ENCODE data around the gene IGSF11.
A peak's percentile ranks its signal among the peaks of the same experiment; 100 is the strongest.

The IGSF11 gene

DNA sequence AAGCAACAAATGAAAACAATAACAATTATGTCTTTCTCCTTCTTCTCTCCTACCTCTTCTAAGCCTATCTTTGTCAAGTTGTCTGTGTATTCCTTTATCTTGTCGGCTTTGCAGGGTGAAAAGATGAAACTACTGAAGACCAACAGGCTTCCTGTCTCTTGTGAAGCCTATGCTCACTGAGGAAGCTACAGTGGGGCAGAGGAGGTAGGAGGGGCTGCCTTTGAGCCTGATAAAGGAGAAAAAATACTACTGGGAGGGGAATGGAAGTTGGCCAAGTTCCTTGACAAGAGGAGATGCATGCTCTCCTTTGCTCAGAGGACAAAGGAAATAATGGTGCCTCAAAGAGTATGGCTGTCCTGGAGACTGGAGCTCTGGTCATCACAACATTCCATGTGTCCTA, 92.0 kb downstream of the IGSF11 start:
- H3K4me1 Mint-ChIP-seq: peaks cover 64% of the 10 kb centered on the region
- peak overlapping the region; percentile 9 for H3K27ac Mint-ChIP-seq
- H3K36me3 Mint-ChIP-seq: peaks cover 3% of the 10 kb centered on the region

DNA sequence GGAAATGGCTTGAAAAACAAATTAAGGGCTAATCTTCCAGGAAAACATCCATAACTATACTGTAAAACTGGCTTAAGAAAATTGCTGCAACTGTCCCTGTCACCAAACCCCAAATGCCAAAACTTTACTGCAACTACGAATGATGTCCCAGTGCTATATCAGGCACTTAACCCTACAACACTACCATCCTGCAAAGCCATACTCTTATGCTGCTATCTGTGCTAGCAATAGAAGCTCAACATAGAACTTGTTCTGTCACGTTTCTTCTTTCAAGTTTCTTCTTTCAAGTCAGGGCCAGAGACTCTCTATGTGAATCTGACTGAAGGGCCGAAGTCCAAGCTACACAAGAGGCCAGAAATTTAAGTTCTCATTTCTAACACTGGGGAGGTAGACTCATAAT, 92.5 kb downstream of the IGSF11 start:
- Mint-ChIP-seq H3K27ac (no peak overlapping the region), H3K27me3 (no peaks in the 10 kb centered on the region), H3K4me1 (peaks cover 63% of the 10 kb centered on the region), H3K9me3 (no peaks in the 10 kb centered on the region), H3K36me3 (peaks cover 3% of the 10 kb centered on the region), H3K4me3 (peak overlapping the region; percentile 53)

More for the DNA sequence above, 92.0 kb downstream of the IGSF11 start:
- Mint-ChIP-seq H3K4me3 (peak overlapping the region; percentile 53), H3K27me3 (no peaks in the 10 kb centered on the region), H3K9me3 (no peaks in the 10 kb centered on the region)

DNA sequence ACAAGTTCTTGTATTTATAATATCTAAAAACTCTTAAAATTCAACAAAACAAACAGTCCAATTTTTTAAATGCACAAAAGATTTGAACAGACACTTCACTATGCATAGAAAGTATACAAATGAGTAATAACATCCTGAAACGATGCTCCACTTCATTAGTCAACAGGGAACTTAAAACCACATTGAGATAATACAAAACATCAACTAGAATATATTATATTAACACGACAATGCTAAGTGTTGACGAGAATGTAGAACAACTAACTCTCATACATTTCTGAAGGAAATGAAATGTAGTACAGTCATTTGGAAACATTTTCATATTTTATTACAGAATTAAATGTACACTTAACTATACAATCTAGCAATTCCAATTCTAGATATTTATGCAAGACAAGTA, 93.4 kb downstream of the IGSF11 start:
- Mint-ChIP-seq H3K27me3 (no peaks in the 10 kb centered on the region), H3K9me3 (no peaks in the 10 kb centered on the region), H3K36me3 (peaks cover 3% of the 10 kb centered on the region), H3K4me1 (peaks cover 55% of the 10 kb centered on the region), H3K4me3 (no peak overlapping the region), H3K27ac (no peak overlapping the region)

DNA sequence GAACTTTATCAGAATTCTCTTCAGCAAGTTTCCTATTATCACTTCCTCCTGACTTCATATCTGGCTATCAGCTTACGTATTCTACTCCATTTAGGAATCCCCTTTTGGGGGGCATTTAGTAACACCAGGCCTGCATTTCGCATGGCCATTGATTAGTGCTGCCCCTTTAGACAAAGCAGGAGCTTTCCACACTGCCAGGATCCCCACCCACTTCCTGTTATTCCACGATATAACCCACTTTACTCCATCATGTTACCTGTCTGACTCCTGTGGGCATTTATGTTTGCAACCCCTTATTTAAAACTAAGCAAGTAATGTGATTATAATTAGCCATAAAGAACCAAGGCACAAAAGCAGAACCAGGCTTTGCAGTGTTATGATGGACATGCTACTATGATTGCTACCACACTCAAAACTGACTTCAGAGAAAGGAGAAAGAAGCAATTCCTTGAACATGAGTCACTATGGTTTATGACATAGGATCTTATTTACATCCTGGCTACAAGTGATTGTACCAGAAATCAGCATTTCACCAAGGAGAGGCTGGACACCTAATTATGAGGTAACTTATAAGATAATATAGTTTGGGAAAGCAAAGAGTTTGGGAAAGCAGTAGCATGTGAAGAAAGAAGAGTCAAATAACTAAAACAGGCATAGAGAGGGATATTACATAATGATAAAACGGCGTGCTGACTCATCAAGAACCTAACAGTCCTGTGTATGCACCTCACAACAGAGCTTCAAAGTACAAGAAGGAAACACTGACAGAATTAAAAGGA, 96.3 kb downstream of the IGSF11 start:
- Mint-ChIP-seq H3K4me3 (peak overlapping the region; percentile 42), H3K9me3 (no peaks in the 10 kb centered on the region), H3K4me1 (peaks cover 36% of the 10 kb centered on the region), H3K27ac (peak overlapping the region; percentile 46), H3K36me3 (peaks cover 3% of the 10 kb centered on the region), H3K27me3 (no peaks in the 10 kb centered on the region)

DNA sequence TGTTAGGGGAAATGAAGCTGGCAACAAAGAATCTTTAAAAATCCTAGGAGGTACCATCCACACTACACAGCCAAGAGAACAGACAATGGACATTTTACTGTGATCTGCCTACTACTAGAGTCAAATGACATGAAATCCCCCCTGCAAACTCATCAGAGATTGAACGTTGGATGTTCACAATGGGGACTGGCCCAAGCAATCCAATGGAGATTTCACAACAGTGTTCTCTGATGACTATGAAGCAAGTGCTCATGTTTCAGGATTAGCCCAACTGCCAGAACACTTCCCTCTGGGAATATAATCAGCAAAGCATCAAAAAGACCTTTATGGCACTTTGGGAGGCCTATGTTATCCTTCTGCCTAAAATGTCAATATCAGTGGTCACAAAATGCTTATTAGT, 97.8 kb downstream of the IGSF11 start:
- Mint-ChIP-seq H3K4me3 (no peak overlapping the region), H3K27me3 (no peaks in the 10 kb centered on the region), H3K36me3 (peaks cover 3% of the 10 kb centered on the region), H3K9me3 (no peaks in the 10 kb centered on the region), H3K27ac (no peak overlapping the region), H3K4me1 (peaks cover 29% of the 10 kb centered on the region)

DNA sequence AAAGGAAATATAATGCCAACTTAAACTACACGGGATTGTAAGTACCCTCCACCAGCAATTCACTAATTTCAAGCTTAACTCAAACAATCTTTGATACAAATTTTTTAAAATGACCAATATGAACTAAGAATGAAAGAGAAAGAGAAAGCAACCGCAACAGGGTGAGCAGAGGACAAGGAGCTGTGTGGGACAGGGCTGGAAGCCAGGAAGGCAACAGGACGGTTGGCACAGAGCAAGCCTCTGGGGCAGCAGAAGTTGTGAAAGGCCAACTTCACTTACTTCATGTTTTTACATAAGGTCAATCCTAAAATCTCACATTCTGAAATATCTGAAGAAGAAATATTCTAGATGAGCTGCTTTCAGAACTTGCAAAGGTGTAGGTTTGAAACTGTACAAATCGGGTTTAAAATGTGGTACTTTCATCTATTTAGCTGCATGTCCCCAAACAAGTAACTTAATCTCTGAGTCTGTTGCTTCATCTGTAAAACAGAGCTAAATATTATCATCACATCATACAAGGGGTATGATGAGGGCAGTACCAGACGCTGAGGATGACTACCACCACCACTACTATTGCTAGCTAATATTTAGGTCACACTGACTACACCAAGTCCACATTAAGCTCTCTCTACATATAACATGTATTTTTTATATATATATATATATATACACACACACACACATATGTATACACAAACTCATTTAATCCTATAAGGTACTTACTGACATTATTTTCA, 101.7 kb downstream of the IGSF11 start:
- H3K9me3 Mint-ChIP-seq: no peaks in the 10 kb centered on the region
- no peak overlapping the region for H3K27ac Mint-ChIP-seq
- peaks cover 2% of the 10 kb centered on the region for H3K36me3 Mint-ChIP-seq
- no peaks in the 10 kb centered on the region for H3K27me3 Mint-ChIP-seq
- H3K4me1 Mint-ChIP-seq: peaks cover 14% of the 10 kb centered on the region
- H3K4me3 Mint-ChIP-seq: no peak overlapping the region

DNA sequence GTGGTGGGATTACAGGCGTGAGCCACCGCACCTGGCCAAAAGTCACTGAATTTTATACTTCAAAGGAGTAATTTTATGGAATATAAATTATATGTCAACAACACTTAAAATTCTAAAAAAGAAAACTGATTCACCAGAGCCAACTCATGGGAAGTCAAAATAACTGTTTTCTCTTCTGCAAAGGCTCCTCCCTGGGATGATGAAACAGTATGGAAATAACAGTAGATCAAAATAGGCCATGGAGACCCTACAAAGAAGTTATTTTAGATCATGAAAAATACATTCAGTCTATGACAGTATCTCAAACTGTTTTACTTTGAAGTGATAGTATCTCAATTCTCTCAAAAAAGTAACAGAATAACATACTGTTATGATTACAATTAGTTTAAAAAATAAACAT, 102.7 kb downstream of the IGSF11 start:
- no peaks in the 10 kb centered on the region for H3K9me3 Mint-ChIP-seq
- no peak overlapping the region for H3K27ac Mint-ChIP-seq
- H3K4me1 Mint-ChIP-seq: peaks cover 8% of the 10 kb centered on the region
- peaks cover 2% of the 10 kb centered on the region for H3K36me3 Mint-ChIP-seq
- H3K4me3 Mint-ChIP-seq: no peak overlapping the region
- no peaks in the 10 kb centered on the region for H3K27me3 Mint-ChIP-seq

DNA sequence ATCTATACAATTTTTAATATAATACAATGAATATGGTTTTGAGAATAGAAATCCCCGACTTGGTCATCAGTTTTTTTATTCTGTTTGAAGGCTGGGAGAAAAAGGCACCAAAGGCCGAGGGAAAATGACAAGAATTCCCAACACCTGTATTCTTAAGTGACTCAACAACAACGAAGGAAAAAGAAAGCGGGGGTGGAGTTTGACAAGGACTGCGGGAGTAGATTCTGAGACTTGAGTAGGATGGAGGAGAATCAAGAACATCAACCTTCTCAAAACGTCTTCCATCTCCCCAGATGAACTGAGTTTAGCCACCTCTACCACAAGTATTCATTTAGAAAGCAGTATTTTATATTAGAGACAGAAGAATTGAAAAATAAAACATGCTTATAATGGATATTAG, 107.2 kb downstream of the IGSF11 start:
- Mint-ChIP-seq H3K27ac (no peak overlapping the region), H3K4me3 (no peak overlapping the region), H3K36me3 (peaks cover 2% of the 10 kb centered on the region), H3K4me1 (peaks cover 5% of the 10 kb centered on the region), H3K9me3 (no peaks in the 10 kb centered on the region), H3K27me3 (no peaks in the 10 kb centered on the region)

DNA sequence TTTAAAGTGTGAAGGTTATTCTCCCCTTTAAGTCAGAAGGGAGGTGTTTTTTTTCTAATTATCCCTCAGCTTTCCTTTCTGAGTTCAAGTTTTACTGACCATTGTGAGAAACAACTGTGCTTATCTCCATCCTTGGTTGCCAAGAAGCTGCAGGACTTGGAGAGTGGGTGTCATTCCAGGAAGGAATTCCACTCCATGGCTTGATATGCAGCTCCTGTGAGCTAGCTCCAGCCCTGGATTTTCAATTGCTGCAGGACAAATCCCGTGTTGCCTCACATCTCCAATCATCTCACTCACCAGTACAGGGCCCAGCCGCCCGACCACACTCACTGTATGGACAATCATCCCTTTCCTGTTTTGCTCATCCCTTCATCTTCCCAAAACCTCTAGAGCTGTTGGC, 122.5 kb downstream of the IGSF11 start:
- no peaks in the 10 kb centered on the region for H3K4me1 Mint-ChIP-seq
- no peaks in the 10 kb centered on the region for H3K9me3 Mint-ChIP-seq
- H3K4me3 Mint-ChIP-seq: no peak overlapping the region
- H3K27ac Mint-ChIP-seq: no peak overlapping the region
- peaks cover 1% of the 10 kb centered on the region for H3K27me3 Mint-ChIP-seq
- H3K36me3 Mint-ChIP-seq: peaks cover 1% of the 10 kb centered on the region

DNA sequence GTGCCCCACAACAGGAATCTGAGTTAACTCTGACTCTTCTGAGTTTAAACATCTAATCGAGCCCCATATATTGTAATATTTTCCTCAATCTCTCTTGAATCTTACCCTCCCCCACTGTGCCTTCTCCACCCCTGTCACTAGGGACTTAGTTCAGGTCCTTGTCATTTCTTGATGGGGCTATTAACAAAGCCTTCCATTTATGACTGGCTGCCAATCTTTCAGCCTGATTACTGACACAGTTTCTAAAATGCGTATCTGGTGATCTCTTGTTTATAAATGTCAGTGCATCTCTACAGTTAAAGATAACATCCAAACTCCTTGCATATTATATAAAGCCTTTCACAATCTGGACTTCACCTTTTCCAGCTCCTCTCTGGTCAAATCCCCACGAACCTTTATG, 124.3 kb downstream of the IGSF11 start:
- Mint-ChIP-seq H3K4me1 (peaks cover 5% of the 10 kb centered on the region), H3K36me3 (peaks cover 1% of the 10 kb centered on the region), H3K4me3 (no peak overlapping the region), H3K9me3 (no peaks in the 10 kb centered on the region), H3K27me3 (peaks cover 1% of the 10 kb centered on the region), H3K27ac (no peak overlapping the region)

DNA sequence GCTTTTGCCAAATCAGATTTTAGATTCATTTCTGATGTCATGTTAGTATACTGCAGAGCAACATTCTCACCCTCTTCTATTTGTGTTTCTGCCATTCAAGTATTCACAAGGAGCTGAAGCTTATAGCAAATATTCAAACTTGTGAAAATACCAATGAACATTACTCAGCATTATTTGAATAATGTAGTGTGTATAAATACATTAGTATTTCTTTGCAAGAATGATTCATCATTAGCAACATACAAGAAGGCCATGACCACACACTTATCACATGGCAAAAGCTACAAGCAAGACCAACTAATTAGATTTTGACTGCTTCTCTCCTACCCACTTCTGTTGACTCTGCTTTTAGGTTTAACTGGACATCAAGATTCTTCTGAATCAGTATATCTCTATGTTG, 124.9 kb downstream of the IGSF11 start:
- H3K36me3 Mint-ChIP-seq: peaks cover 1% of the 10 kb centered on the region
- H3K27ac Mint-ChIP-seq: no peak overlapping the region
- H3K27me3 Mint-ChIP-seq: peaks cover 1% of the 10 kb centered on the region
- H3K4me3 Mint-ChIP-seq: no peak overlapping the region
- H3K4me1 Mint-ChIP-seq: peaks cover 5% of the 10 kb centered on the region
- no peaks in the 10 kb centered on the region for H3K9me3 Mint-ChIP-seq

DNA sequence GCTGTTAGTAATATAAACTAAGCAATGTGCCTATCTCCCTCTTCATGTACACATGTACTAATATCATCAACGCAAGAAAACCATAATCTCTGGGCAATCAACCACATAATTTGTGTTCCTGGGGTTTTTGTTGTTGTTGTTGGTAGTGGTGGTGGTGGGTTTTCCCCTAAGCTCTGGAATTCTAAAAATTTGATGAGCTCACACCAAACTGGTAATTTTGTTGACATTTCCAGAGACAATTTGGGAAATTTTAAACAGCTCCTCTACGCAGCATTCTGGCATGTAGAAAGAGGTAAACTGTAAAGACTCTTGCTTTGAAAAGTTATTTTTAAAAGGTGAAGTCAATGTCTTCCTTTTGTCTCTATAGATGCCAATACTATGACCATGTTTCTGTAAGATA, 126.7 kb downstream of the IGSF11 start:
- Mint-ChIP-seq H3K27me3 (no peaks in the 10 kb centered on the region), H3K36me3 (no peaks in the 10 kb centered on the region), H3K9me3 (no peaks in the 10 kb centered on the region), H3K4me1 (peaks cover 5% of the 10 kb centered on the region), H3K4me3 (no peak overlapping the region), H3K27ac (no peak overlapping the region)

DNA sequence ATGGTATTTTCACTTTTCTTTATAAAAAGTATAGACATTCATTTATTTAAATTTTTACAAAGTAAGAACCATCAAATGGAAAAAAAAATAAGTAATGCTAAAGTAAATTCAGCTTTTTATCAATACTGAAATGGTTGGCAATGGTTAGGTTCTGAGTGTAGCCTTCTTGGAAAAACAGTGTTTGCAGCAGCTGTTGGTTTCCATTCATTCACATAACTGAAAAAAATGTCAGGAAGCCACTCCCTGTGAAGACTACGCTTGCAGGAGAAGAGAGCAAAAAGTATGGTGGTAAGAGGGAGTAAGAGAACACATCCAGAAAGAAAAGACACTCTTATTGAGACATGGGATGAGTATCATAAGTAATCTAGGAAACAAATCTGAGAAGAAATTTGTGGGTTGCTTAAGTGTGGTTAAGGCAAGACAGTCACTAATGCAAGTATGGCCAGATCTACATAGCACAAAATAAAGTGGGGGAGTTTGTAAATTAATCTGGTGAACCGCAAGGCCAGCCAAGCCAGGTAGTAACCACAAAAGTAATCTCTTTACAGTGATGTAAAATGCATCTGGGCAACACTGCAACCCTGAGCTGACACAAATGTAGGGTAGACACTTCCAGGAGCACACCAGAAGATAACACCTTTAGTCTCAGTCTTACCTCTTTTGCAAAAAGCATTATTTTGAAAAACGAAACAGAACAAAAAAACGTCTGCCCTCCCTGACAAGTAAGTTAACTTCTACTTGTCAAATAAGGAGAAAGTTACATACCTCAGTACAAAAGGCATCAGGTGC, 133.7 kb downstream of the IGSF11 start:
- Mint-ChIP-seq H3K4me3 (no peak overlapping the region), H3K36me3 (no peaks in the 10 kb centered on the region), H3K27ac (no peak overlapping the region), H3K4me1 (peaks cover 6% of the 10 kb centered on the region), H3K9me3 (no peaks in the 10 kb centered on the region), H3K27me3 (no peaks in the 10 kb centered on the region)

DNA sequence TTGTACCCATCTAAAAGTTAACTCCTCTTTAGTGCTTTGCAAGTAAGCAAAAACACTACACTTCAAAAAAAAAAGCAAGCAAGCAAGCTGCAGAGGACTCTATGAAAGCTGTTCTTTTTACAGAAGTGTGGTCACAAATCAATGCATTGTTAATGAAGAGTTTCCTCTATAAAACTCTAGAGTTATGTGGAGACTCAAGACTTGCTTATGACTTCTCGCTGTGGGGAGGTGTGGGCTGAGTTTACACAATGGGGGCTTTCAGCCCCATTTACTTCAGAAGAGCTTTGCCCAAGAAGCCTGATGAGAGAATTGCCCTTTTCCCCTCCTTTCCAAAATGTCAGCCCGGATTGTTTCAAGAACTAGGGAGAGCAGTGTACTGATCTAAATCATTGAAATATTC, 144.4 kb downstream of the IGSF11 start:
- Mint-ChIP-seq H3K9me3 (no peaks in the 10 kb centered on the region), H3K27ac (no peak overlapping the region), H3K27me3 (no peaks in the 10 kb centered on the region), H3K36me3 (peaks cover 2% of the 10 kb centered on the region), H3K4me3 (no peak overlapping the region), H3K4me1 (peaks cover 17% of the 10 kb centered on the region)

DNA sequence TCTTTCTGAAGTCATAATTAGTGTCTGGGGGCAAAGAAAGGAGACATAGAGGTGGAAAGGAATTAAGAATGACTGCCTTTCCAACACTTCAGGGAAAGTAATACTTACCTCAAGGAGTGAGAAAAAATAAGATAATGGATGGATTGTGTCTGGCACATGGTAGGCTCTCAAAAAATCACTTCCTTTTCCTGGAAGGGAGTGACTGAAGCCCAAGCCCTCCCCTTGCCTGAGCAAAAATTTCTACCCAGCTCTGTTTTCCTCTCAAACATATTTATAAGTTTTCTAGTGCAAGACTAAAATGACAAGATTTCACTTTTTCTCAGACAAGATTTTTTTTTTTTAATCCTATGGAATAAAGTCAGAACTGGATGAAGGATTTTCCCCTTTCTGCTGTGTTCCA, 145.0 kb downstream of the IGSF11 start:
- no peaks in the 10 kb centered on the region for H3K27me3 Mint-ChIP-seq
- H3K27ac Mint-ChIP-seq: no peak overlapping the region
- no peaks in the 10 kb centered on the region for H3K9me3 Mint-ChIP-seq
- H3K4me1 Mint-ChIP-seq: peaks cover 22% of the 10 kb centered on the region
- H3K36me3 Mint-ChIP-seq: peaks cover 2% of the 10 kb centered on the region
- H3K4me3 Mint-ChIP-seq: no peak overlapping the region

DNA sequence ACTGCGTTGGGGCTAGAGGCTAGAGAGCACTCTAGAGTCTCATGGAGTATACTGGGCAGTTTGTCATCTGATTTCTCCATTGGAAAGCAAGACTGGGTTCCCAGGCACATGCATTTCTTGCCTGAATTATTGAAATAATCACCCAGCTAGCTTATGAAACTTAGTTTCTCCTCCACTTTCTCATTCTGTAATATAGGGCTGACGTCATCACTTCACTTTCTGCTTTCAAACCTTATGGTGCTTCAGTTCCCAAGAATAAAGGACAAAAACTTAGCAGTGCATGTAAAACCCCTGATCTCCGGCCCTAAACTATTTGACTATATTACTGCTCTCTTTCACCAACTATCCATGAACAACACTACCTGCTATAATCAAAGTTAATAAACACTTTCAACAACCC, 147.9 kb downstream of the IGSF11 start:
- no peaks in the 10 kb centered on the region for H3K36me3 Mint-ChIP-seq
- H3K4me3 Mint-ChIP-seq: no peak overlapping the region
- peaks cover 3% of the 10 kb centered on the region for H3K27me3 Mint-ChIP-seq
- H3K4me1 Mint-ChIP-seq: peaks cover 18% of the 10 kb centered on the region
- no peaks in the 10 kb centered on the region for H3K9me3 Mint-ChIP-seq
- H3K27ac Mint-ChIP-seq: no peak overlapping the region

Measured in activated naive CD4-positive, alpha-beta T cell treated with anti-CD3 and anti-CD28 coated beads, Interleukin-2, amount 50 U/mL, for 24 hours (primary cell).